ENCODE results near the gene ST14. TPM values are rescaled to one million over a fixed set of nuclear protein-coding genes. Genes with fewer than 3 reads are reported as not detected.

Gene ST14
- total RNA-seq, 1 donor from 2014 or later: 0.10 TPM

DNA sequence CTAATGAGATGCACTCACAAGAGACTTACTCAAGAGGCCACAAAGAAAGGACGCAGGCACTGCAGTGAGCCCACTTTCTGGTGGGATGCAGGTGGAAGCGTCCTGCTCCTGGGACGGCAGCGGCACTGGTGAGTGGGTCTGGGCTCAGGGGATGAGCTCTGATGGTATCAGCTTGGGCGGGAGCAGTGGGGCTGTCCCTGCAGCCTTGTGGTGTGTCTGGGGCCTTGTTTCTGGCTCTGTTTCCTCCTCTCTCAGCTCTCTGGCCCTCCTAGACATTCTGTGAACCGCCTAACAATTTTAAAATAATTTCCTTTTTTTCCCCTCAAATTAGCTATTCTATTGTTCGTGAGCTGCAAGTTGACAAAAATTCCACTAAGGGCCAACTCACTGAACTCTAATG, 8.8 kb upstream of the ST14 start:
- DNase-seq (ENCODE audit: low spot score): no peak
- Mint-ChIP-seq H3K27me3 (ENCODE audit: low read depth) (no peaks in the 10 kb centered on the region), H3K4me3 (ENCODE audit: unreplicated experiment) (no peak overlapping the region), H3K27ac (ENCODE audit: unreplicated experiment) (no peak overlapping the region), H3K4me1 (ENCODE audit: low read depth) (no peaks in the 10 kb centered on the region), H3K36me3 (ENCODE audit: low read depth) (peaks cover 6% of the 10 kb centered on the region), H3K9me3 (ENCODE audit: low read depth) (no peaks in the 10 kb centered on the region)
- TF ChIP-seq, protein P1, sequence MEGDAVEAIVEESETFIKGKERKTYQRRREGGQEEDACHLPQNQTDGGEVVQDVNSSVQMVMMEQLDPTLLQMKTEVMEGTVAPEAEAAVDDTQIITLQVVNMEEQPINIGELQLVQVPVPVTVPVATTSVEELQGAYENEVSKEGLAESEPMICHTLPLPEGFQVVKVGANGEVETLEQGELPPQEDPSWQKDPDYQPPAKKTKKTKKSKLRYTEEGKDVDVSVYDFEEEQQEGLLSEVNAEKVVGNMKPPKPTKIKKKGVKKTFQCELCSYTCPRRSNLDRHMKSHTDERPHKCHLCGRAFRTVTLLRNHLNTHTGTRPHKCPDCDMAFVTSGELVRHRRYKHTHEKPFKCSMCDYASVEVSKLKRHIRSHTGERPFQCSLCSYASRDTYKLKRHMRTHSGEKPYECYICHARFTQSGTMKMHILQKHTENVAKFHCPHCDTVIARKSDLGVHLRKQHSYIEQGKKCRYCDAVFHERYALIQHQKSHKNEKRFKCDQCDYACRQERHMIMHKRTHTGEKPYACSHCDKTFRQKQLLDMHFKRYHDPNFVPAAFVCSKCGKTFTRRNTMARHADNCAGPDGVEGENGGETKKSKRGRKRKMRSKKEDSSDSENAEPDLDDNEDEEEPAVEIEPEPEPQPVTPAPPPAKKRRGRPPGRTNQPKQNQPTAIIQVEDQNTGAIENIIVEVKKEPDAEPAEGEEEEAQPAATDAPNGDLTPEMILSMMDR (IDR thresholded peaks at IDR 0.05): no peak

DNA sequence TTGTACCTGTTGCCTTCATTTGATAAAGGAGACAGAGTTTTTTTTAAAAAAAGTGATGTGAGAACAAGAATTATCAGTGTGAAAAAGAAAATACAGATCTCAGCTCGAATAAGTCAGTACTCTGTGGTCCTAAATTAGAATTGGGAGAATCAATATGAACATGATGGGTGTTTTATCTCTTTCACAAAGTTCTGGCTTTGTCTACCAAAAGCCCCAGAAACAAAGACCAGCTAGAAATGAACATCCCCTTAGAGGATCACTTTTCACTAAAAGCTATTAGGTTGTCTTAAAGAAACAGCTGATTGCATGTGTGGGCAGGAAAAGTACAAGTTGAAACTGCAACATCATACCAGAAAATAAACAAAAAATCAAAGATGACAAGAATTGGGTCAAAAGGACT, 8.4 kb upstream of the ST14 start:
- Mint-ChIP-seq H3K27ac (ENCODE audit: unreplicated experiment) (no peak overlapping the region), H3K27me3 (ENCODE audit: low read depth) (no peaks in the 10 kb centered on the region), H3K4me1 (ENCODE audit: low read depth) (no peaks in the 10 kb centered on the region), H3K9me3 (ENCODE audit: low read depth) (no peaks in the 10 kb centered on the region), H3K4me3 (ENCODE audit: unreplicated experiment) (no peak overlapping the region), H3K36me3 (ENCODE audit: low read depth) (peaks cover 6% of the 10 kb centered on the region)
- DNase-seq (ENCODE audit: low spot score): no peak
- TF ChIP-seq, protein P1 (IDR thresholded peaks at IDR 0.05): no peak

DNA sequence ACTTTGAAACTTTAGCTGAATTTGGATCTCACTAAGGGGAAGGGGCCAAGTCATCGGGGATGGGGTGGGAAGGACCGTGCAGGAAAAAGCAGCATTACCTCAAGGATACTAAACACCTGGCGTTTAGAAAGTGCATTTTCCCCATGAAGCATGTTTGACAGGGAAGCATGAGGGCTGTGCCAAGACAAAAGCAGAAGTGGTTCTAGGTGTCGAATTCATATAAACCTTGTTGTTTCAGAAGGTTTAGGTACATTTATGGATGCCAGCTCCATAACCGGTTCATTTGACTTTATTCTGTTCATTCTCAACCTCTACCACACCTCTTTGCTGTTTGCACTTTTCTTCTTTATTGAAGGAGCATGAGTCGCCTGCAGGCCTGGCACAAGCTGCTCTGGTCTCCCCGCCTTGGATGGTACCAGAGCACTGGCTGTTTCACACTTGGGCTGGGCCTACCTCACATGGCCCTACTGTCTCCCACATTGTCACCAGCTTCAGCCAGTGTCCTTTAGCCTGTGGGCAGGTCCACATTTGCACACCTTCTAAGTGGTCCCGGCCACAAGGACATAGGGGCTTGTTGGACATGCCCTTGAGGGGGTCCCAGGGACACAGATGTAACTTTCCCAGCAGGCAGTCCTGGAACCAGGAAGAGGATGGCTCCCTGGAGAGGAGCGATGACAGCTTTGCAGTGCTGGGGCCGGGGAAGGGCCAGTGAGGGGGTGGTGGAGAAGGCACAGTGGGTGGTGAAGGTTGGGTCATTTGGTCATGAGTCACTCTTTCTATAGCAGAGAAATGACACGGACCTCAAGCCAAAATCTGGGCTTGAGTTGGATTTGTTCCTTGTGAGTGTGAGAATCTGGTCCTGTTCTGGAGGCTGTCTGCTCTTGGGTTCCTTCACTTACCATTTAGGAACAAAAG, 3.2 kb upstream of the ST14 start:
- Mint-ChIP-seq H3K4me3 (ENCODE audit: unreplicated experiment) (no peak overlapping the region), H3K27me3 (ENCODE audit: low read depth) (peaks cover 19% of the 10 kb centered on the region), H3K9me3 (ENCODE audit: low read depth) (no peaks in the 10 kb centered on the region)

DNA sequence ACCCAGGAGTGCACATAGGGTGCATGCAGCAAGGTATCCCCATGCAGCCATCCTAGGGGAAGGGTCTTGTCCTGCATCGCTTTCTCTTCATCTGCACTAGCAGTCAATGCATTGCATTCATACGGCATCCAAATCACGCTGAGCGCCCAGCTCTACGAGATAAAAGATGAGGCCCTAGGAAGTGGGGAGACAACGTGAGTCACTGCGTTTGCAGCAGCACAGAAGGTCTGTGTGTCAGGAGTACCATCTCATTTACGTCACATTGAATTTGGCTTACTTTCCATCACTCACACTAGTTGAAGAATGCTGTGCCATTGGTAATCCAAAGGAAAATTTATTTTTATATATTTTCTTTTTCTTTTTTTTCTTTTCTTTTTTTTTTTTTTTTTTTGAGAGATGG, 2.5 kb upstream of the ST14 start:
- Mint-ChIP-seq H3K9me3 (ENCODE audit: low read depth) (no peaks in the 10 kb centered on the region), H3K4me3 (ENCODE audit: unreplicated experiment) (no peak overlapping the region), H3K4me1 (ENCODE audit: low read depth) (peaks cover 20% of the 10 kb centered on the region), H3K27ac (ENCODE audit: unreplicated experiment) (no peak overlapping the region), H3K27me3 (ENCODE audit: low read depth) (peaks cover 25% of the 10 kb centered on the region), H3K36me3 (ENCODE audit: low read depth) (no peaks in the 10 kb centered on the region)
- TF ChIP-seq, protein P1 (IDR thresholded peaks at IDR 0.05): no peak
- DNase-seq (ENCODE audit: low spot score): no peak

More for the DNA sequence above, 3.2 kb upstream of the ST14 start:
- TF ChIP-seq, protein P1 (IDR thresholded peaks at IDR 0.05): no peak
- DNase-seq (ENCODE audit: low spot score): no peak
- H3K36me3 Mint-ChIP-seq (ENCODE audit: low read depth): no peaks in the 10 kb centered on the region
- H3K4me1 Mint-ChIP-seq (ENCODE audit: low read depth): peaks cover 20% of the 10 kb centered on the region
- no peak overlapping the region for H3K27ac Mint-ChIP-seq (ENCODE audit: unreplicated experiment)

DNA sequence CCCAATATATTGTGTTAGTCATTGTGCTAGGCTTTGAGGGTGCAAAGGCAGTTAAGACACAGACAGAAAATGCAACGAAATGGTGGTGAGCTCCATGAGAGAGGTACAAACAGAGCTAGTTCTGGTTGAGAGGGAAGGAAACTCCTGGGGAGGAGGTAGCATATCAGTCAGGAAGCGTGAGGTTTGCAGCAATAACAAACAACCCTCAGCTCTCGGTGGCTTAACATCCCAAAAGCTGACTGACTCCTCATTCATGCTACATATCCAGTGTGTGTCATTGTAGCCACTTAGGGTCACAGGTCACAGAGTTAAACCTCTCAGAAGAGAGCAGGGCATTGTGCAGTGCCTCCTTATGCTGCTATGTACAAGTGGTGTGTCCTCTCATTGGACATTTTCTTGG, 1.7 kb upstream of the ST14 start:
- Mint-ChIP-seq H3K4me3 (ENCODE audit: unreplicated experiment) (no peak overlapping the region), H3K27me3 (ENCODE audit: low read depth) (peaks cover 27% of the 10 kb centered on the region), H3K9me3 (ENCODE audit: low read depth) (no peaks in the 10 kb centered on the region), H3K4me1 (ENCODE audit: low read depth) (peaks cover 20% of the 10 kb centered on the region), H3K36me3 (ENCODE audit: low read depth) (no peaks in the 10 kb centered on the region), H3K27ac (ENCODE audit: unreplicated experiment) (no peak overlapping the region)
- TF ChIP-seq, protein P1 (IDR thresholded peaks at IDR 0.05): no peak
- no peak for DNase-seq (ENCODE audit: low spot score)

All from chondrocyte (in vitro differentiated cells).